ENCODE results near the gene USP5.
"Not testable (repeated sequence)": the region's sequence is repeated elsewhere in the genome, so short reads cannot be mapped to it uniquely, and the experiment has no call there.

DNA sequence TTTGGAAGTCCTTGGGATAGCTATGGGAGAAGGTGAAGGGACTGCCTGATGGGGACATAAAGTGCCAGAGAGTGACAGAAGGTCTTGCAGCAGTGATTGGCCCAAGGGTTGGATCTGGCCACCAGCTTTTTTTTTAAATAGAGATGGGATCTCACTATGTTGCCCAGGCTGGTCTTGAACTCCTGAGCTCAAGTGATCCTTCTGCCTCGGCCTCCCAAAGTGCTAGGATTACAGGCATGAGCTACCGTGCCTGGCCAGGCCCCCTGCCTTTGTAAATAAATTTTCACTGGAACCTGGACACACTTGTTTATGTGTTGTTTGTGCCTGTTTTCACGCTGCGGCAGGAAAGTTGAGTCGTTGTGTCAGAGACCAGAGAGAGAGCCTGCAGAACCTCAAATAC lies 13.4 kb downstream of the USP5 start:
- TF ChIP-seq, protein P1, sequence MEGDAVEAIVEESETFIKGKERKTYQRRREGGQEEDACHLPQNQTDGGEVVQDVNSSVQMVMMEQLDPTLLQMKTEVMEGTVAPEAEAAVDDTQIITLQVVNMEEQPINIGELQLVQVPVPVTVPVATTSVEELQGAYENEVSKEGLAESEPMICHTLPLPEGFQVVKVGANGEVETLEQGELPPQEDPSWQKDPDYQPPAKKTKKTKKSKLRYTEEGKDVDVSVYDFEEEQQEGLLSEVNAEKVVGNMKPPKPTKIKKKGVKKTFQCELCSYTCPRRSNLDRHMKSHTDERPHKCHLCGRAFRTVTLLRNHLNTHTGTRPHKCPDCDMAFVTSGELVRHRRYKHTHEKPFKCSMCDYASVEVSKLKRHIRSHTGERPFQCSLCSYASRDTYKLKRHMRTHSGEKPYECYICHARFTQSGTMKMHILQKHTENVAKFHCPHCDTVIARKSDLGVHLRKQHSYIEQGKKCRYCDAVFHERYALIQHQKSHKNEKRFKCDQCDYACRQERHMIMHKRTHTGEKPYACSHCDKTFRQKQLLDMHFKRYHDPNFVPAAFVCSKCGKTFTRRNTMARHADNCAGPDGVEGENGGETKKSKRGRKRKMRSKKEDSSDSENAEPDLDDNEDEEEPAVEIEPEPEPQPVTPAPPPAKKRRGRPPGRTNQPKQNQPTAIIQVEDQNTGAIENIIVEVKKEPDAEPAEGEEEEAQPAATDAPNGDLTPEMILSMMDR (conservative IDR thresholded peaks at IDR 0.05; ENCODE audit: low read length): not testable (repeated sequence)
- not testable (repeated sequence) for TF ChIP-seq EZH2phosphoT487 (IDR thresholded peaks at IDR 0.05; ENCODE audit: borderline replicate concordance, low read depth, low read length)

Data from OCI-LY7 (cell line).